ENCODE results near the gene SP4.

The SP4 gene

DNA sequence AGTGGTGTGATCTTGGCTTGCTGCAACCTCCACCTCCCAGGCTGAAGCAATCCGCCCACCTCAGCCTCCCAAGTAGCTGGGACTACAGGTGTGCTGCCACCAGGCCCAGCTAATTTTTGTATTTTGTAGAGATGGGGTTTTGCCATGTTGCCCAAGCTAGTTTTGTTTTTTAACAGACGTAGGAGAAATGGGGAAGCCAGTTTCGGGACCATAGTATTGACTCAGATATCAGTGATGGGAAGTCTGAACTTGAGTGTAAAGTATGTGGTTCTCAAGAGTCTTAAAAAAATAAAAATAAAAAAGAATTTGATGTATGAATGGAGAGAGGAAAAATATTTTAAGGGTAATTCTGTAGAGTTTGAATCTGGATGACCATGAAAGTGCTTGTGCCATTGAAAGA lies 34.2 kb downstream of the SP4 start:
- Histone ChIP-seq H2AFZ (no peak overlapping the region), H3K9ac (no peak overlapping the region), H3K27ac (no peak overlapping the region), H3K9me3 (ENCODE audit: control insufficient read depth, low read length) (no peaks in the 10 kb centered on the region), H3K4me2 (ENCODE audit: low read length) (no peak overlapping the region), H3K27me3 (ENCODE audit: control insufficient read depth, insufficient read depth, low read length) (no peaks in the 10 kb centered on the region), H3K4me1 (no peaks in the 10 kb centered on the region), H3K4me3 (ENCODE audit: low read depth, low read length) (no peak overlapping the region), H3K36me3 (ENCODE audit: control insufficient read depth, insufficient read depth, low read length) (no peaks in the 10 kb centered on the region), H3K79me2 (peaks cover 9% of the 10 kb centered on the region)
- no peak for TF ChIP-seq CTCF (IDR thresholded peaks at IDR 0.05)

DNA sequence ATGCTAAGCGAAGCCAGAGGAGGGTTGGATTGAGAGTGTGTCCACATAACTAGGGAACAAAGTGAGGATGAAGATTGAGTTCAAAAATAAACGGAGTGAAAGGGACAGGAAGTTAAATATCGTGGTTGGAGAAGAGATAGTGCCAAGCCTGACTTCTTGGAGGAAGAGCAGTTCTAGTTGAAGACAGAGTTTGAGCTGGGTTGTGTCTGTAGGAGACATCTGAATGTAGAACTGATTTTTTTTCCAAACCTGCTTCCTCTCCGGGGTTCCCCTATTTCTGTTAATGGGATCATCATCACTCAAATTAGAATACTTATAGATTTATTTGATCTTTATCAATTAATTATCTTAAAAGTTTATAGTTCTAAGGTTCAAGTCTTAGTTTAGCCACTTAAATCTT lies 35.6 kb downstream of the SP4 start:
- H2AFZ ChIP-seq, result no peak overlapping the region
- no peak overlapping the region for H3K27ac ChIP-seq
- no peak overlapping the region for H3K9ac ChIP-seq
- peaks cover 9% of the 10 kb centered on the region for H3K79me2 ChIP-seq
- H3K9me3 ChIP-seq (ENCODE audit: control insufficient read depth, low read length), result no peaks in the 10 kb centered on the region
- H3K4me1 ChIP-seq, result no peaks in the 10 kb centered on the region
- H3K36me3 ChIP-seq (ENCODE audit: control insufficient read depth, insufficient read depth, low read length), result no peaks in the 10 kb centered on the region
- H3K27me3 ChIP-seq (ENCODE audit: control insufficient read depth, insufficient read depth, low read length), result no peaks in the 10 kb centered on the region
- H3K4me2 ChIP-seq (ENCODE audit: low read length), result no peak overlapping the region
- H3K4me3 ChIP-seq (ENCODE audit: low read depth, low read length), result no peak overlapping the region
- TF ChIP-seq CTCF (IDR thresholded peaks at IDR 0.05), result no peak

DNA sequence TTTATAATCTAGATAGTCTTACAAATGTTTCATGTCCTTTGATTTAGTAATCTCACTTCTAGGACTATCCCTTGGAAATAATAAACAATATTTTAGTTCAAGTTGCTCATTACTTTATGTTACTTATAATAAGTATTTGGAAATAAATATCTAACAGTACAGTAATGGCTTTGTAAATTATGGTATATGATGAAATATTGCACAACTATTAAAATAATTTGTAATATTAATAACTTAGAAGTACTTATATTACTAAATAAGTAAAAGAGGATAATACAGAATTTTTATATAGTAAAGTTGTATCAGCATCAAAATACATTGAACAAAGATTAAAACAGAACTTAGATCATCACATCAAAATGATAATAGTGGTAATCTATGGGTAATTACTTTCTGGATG lies 41.1 kb downstream of the SP4 start:
- Histone ChIP-seq H3K27ac (no peak overlapping the region), H3K27me3 (ENCODE audit: control insufficient read depth, insufficient read depth, low read length) (no peaks in the 10 kb centered on the region), H3K4me3 (ENCODE audit: low read depth, low read length) (no peak overlapping the region), H3K79me2 (peaks cover 6% of the 10 kb centered on the region), H3K36me3 (ENCODE audit: control insufficient read depth, insufficient read depth, low read length) (no peaks in the 10 kb centered on the region), H3K4me2 (ENCODE audit: low read length) (no peak overlapping the region), H2AFZ (no peak overlapping the region), H3K4me1 (no peaks in the 10 kb centered on the region), H3K9ac (no peak overlapping the region), H3K9me3 (ENCODE audit: control insufficient read depth, low read length) (no peaks in the 10 kb centered on the region)
- no peak for TF ChIP-seq CTCF (IDR thresholded peaks at IDR 0.05)

DNA sequence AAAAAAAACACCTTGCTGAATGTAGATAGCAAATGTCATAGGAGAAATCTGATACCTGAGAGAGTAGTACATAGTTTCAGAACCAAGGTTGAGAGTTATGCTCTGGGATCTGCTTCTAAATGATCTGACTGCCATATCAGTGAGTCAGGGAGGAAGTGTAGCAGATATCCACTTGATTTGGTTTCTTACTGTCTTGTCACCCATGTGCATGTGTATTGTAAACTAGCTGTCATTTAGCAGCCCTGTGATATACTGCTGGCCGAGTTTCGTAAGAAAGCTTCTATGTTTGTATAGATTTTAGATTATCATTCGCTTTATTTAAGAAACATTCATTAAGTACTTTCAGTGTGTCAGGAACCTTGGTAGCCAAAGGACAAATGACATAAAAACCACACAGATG lies 42.0 kb downstream of the SP4 start:
- H3K79me2 ChIP-seq, result peaks cover 6% of the 10 kb centered on the region
- H3K9ac ChIP-seq, result no peak overlapping the region
- TF ChIP-seq CTCF (IDR thresholded peaks at IDR 0.05), result no peak
- no peak overlapping the region for H2AFZ ChIP-seq
- no peaks in the 10 kb centered on the region for H3K27me3 ChIP-seq (ENCODE audit: control insufficient read depth, insufficient read depth, low read length)
- no peaks in the 10 kb centered on the region for H3K36me3 ChIP-seq (ENCODE audit: control insufficient read depth, insufficient read depth, low read length)
- H3K9me3 ChIP-seq (ENCODE audit: control insufficient read depth, low read length), result no peaks in the 10 kb centered on the region
- H3K4me3 ChIP-seq (ENCODE audit: low read depth, low read length), result no peak overlapping the region
- no peaks in the 10 kb centered on the region for H3K4me1 ChIP-seq
- H3K27ac ChIP-seq, result no peak overlapping the region
- no peak overlapping the region for H3K4me2 ChIP-seq (ENCODE audit: low read length)

DNA sequence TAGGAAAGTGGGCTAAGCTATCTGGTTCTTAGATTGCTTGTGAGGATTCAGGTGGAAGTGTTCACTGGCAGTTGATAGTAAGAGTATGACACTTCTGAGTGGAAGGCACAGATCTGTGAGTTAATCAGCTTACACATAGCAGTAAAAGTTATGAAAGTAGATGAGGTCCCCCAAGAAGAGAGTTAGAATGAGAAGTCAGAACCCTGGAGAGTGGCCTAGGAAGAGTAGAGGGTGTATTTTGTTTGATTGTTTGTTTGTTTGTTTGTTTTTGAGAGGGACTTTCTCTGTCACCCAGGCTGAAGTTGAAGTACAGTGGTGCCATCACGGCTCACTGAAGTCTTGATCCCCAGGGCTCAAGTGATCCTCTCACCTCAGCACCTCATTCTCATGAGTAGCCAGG lies 44.1 kb downstream of the SP4 start:
- Histone ChIP-seq H3K79me2 (peaks cover 2% of the 10 kb centered on the region), H3K27ac (no peak overlapping the region), H3K4me3 (ENCODE audit: low read depth, low read length) (no peak overlapping the region), H3K36me3 (ENCODE audit: control insufficient read depth, insufficient read depth, low read length) (no peaks in the 10 kb centered on the region), H3K9me3 (ENCODE audit: control insufficient read depth, low read length) (no peaks in the 10 kb centered on the region), H3K4me1 (no peaks in the 10 kb centered on the region), H2AFZ (no peak overlapping the region), H3K4me2 (ENCODE audit: low read length) (no peak overlapping the region), H3K27me3 (ENCODE audit: control insufficient read depth, insufficient read depth, low read length) (no peaks in the 10 kb centered on the region), H3K9ac (no peak overlapping the region)
- TF ChIP-seq CTCF (IDR thresholded peaks at IDR 0.05), result no peak
